Keratinocyte (primary cell): ENCODE measurements around the gene CUTC. TPM values are rescaled to one million over a fixed set of nuclear protein-coding genes. Genes with fewer than 3 reads are reported as not detected.

Experiments used
- DNase-seq: peaks from one replicate; pipeline ENCODE4 v3.0.0-alpha.2; 2011; ENCODE audit warnings: low read depth, missing footprints, low spot score
- FAIRE-seq: peaks from 2 replicates; lab custom pipeline; 2011; peaks lifted over from hg19 to GRCh38; lab: Jason Lieb, UNC
- H2AFZ ChIP-seq: 2 replicates; pipeline ENCODE4 v1.6.0; 2012; ENCODE audit warnings: low read length, control low read depth, inconsistent platforms; ENCODE audit not compliant: control insufficient read depth
- H3K27ac ChIP-seq: 2 replicates; pipeline ENCODE4 v1.5.1; 2011; ENCODE audit warnings: low read length; ENCODE audit not compliant: control insufficient read depth, insufficient read depth
- H3K27me3 ChIP-seq: 3 replicates; pipeline ENCODE4 v1.6.0; 2011; ENCODE audit warnings: low read length; ENCODE audit not compliant: control insufficient read depth, insufficient read depth; ENCODE audit errors: extremely low read depth
- H3K36me3 ChIP-seq, 2 experiments: 2 replicates in 1 of 2; 3 replicates in 1 of 2; pipeline ENCODE4 v1.5.1; 2011; ENCODE audit warnings: low read length in 2 of 2, mild to moderate bottlenecking in 1 of 2; ENCODE audit not compliant: control insufficient read depth in 2 of 2, insufficient read depth in 2 of 2; ENCODE audit errors: extremely low read depth in 1 of 2
- H3K4me1 ChIP-seq: 3 replicates; pipeline ENCODE4 v1.5.1; 2011; ENCODE audit warnings: low read length; ENCODE audit not compliant: control insufficient read depth, insufficient read depth; ENCODE audit errors: extremely low read depth
- H3K4me2 ChIP-seq: 3 replicates; pipeline ENCODE4 v1.6.0; 2011; ENCODE audit warnings: low read depth, low read length; ENCODE audit not compliant: control insufficient read depth, insufficient read depth; ENCODE audit errors: extremely low read depth
- H3K4me3 ChIP-seq, 3 experiments: fragments of 200-600 bp in 1 of 3; sonication (generic) in 1 of 3; 2 replicates in 2 of 3; 3 replicates in 1 of 3; pipeline ENCODE4 v1.5.1; 2011 to 2016; ENCODE audit warnings: low read length in 3 of 3, mild to moderate bottlenecking in 3 of 3, control low read depth in 2 of 3, inconsistent platforms in 1 of 3, low read depth in 1 of 3, mixed read lengths in 1 of 3, mixed run types in 1 of 3, moderate library complexity in 1 of 3; ENCODE audit not compliant: control insufficient read depth in 2 of 3, insufficient read depth in 2 of 3; ENCODE audit errors: extremely low read depth in 1 of 3
- H3K79me2 ChIP-seq: 2 replicates; pipeline ENCODE4 v1.6.0; 2012; ENCODE audit warnings: low read length; ENCODE audit not compliant: control insufficient read depth, insufficient read depth
- H3K9ac ChIP-seq: 3 replicates; pipeline ENCODE4 v1.6.0; 2011; ENCODE audit warnings: low read length; ENCODE audit not compliant: control insufficient read depth, insufficient read depth; ENCODE audit errors: extremely low read depth
- H3K9me1 ChIP-seq: 3 replicates; pipeline ENCODE4 v1.6.0; 2011; ENCODE audit warnings: low read length; ENCODE audit not compliant: control insufficient read depth, insufficient read depth; ENCODE audit errors: extremely low read depth
- H3K9me3 ChIP-seq: 2 replicates; pipeline ENCODE4 v1.5.1; 2012; ENCODE audit warnings: low read depth, low read length; ENCODE audit not compliant: control insufficient read depth
- H4K20me1 ChIP-seq: 3 replicates; pipeline ENCODE4 v1.6.0; 2011; ENCODE audit warnings: low read length; ENCODE audit not compliant: control insufficient read depth, insufficient read depth; ENCODE audit errors: extremely low read depth
- CTCF ChIP-seq, 3 experiments: IDR thresholded peaks in 1 of 3; conservative IDR thresholded peaks in 1 of 3; optimal IDR thresholded peaks in 1 of 3; 2 replicates in 2 of 3; 3 replicates in 1 of 3; pipeline versions ENCODE3 to v1.5.1; 2011; ENCODE audit warnings: low read length in 3 of 3, mild to moderate bottlenecking in 3 of 3, moderate library complexity in 2 of 3, control low read depth in 1 of 3, inconsistent platforms in 1 of 3; ENCODE audit not compliant: insufficient read depth in 2 of 3; ENCODE audit errors: extremely low read depth in 1 of 3
- EZH2 ChIP-seq: IDR thresholded peaks from one replicate; pipeline ENCODE4 v1.6.1; 2012; ENCODE audit warnings: inconsistent platforms, mild to moderate bottlenecking, low read length, moderate library complexity
- dilution Hi-C: fragments of 300-500 bp; cut with MboI; formaldehyde crosslinking; loops from one replicate; pipeline ENCODE4 v1.7.0; 2020; ENCODE audit warnings: low sequenced_read_pairs; ENCODE audit not compliant: extremely low pct_ligation_motif_present
- polyA plus RNA-seq, 5 experiments: library from polyadenylated mRNA; depleted of rRNA in 3 of 5; stranded (reverse) in 3 of 5; stranded (forward) in 1 of 5; unstranded in 1 of 5; fragments of >200 nt; gene quantifications; 1 replicate in 1 of 5; 2 replicates in 3 of 5; 3 replicates in 1 of 5; pipeline versions ENCODE4 v1.2.1 to v1.2.3, GENCODE V29; 2011 to 2012; ENCODE audit warnings: missing spikeins in 2 of 5, low read depth in 1 of 5, low replicate concordance in 1 of 5

Gene CUTC
- polyA plus RNA-seq, 1 donor (not counting 4 experiments of a cell fraction or from before 2014, with no cell fraction given) = 29.5 TPM

GRCh38 chr10:99805190-99805589 lies 73.2 kb downstream of the CUTC start:
- DNase-seq (no peak), FAIRE-seq (no peak)
- H3K9me3 ChIP-seq = no peaks in the 10 kb centered on the region
- H3K36me3 ChIP-seq = peaks cover 0 to 15% of the 10 kb centered on the region in 2 experiments
- no peaks in the 10 kb centered on the region for H3K4me1 ChIP-seq
- no peak overlapping the region for H3K9ac ChIP-seq
- H3K4me3 ChIP-seq = no peak overlapping the region
- no peak for TF ChIP-seq CTCF (optimal IDR thresholded peaks at IDR 0.05 in 1 of 3, IDR thresholded peaks at IDR 0.05 in 1 of 3, conservative IDR thresholded peaks at IDR 0.05 in 1 of 3; ENCODE audit: extremely low read depth in 1 of 3, insufficient read depth in 2 of 3, low read length in 3 of 3)
- no peak for TF ChIP-seq EZH2
- H4K20me1 ChIP-seq = no peaks in the 10 kb centered on the region
- no peaks in the 10 kb centered on the region for H3K27me3 ChIP-seq
- H3K9me1 ChIP-seq = no peaks in the 10 kb centered on the region
- no peak overlapping the region for H2AFZ ChIP-seq
- dilution Hi-C loops = no loop called here
- no peak overlapping the region for H3K4me2 ChIP-seq
- no peaks in the 10 kb centered on the region for H3K79me2 ChIP-seq
- H3K27ac ChIP-seq = no peak overlapping the region

Other genes with a start within 250 kb of the CUTC start
- not detected in 3 replicates for gene NKX2-3, start 199.3 kb upstream of the CUTC start, polyA plus RNA-seq
- gene SLC25A28, start 111.8 kb upstream of the CUTC start, polyA plus RNA-seq = 35.7 to 70.4 TPM (median 52.3 TPM) in 3 replicates
- gene ENTPD7, start 72.7 kb upstream of the CUTC start, polyA plus RNA-seq = 18.1 to 21.3 TPM (median 20.9 TPM) in 3 replicates
- gene COX15, start 107 bp upstream of the CUTC start, polyA plus RNA-seq = 16.8 to 28.4 TPM (median 27.1 TPM) in 3 replicates
- 2.3 to 3.3 TPM (median 2.5 TPM) in 3 replicates for gene ABCC2, start 50.4 kb downstream of the CUTC start, polyA plus RNA-seq